D721Med (cell line): ENCODE results near the gene TTC28.

ENCODE experiments used
- DNase-seq: peaks from one replicate; pipeline ENCODE4 v3.0.0; 2011; ENCODE audit warnings: low spot score; ENCODE audit not compliant: insufficient read length
- FAIRE-seq: peaks from 2 replicates; lab custom pipeline; 2011; peaks lifted over from hg19 to GRCh38; lab: Jason Lieb, UNC
- TF ChIP-seq, protein P1 (sequence below): IDR thresholded peaks from 2 replicates; pipeline ENCODE4 v1.5.1; 2012; ENCODE audit warnings: mild to moderate bottlenecking, control low read depth; ENCODE audit not compliant: insufficient read depth; ENCODE audit errors: missing control alignments

The TTC28 gene

GRCh38 chr22:28029201-28029948 lies 650.3 kb downstream of the TTC28 start:
- FAIRE-seq = no peak
- DNase-seq = no peak

GRCh38 chr22:28027453-28028448 lies 651.9 kb downstream of the TTC28 start:
- TF ChIP-seq, protein P1, sequence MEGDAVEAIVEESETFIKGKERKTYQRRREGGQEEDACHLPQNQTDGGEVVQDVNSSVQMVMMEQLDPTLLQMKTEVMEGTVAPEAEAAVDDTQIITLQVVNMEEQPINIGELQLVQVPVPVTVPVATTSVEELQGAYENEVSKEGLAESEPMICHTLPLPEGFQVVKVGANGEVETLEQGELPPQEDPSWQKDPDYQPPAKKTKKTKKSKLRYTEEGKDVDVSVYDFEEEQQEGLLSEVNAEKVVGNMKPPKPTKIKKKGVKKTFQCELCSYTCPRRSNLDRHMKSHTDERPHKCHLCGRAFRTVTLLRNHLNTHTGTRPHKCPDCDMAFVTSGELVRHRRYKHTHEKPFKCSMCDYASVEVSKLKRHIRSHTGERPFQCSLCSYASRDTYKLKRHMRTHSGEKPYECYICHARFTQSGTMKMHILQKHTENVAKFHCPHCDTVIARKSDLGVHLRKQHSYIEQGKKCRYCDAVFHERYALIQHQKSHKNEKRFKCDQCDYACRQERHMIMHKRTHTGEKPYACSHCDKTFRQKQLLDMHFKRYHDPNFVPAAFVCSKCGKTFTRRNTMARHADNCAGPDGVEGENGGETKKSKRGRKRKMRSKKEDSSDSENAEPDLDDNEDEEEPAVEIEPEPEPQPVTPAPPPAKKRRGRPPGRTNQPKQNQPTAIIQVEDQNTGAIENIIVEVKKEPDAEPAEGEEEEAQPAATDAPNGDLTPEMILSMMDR = no peak
- no peak for DNase-seq
- no peak for FAIRE-seq

More at GRCh38 chr22:28029201-28029948, 650.3 kb downstream of the TTC28 start:
- TF ChIP-seq, protein P1 = no peak

- TF ChIP-seq, protein P1 = no peak
- DNase-seq (no peak), FAIRE-seq (no peak)
Observed at GRCh38 chr22:28025866-28026575, 653.6 kb downstream of the TTC28 start.

GRCh38 chr22:28025333-28025732 lies 654.3 kb downstream of the TTC28 start:
- DNase-seq (no peak), FAIRE-seq (no peak)
- TF ChIP-seq, protein P1 = no peak

DNA sequence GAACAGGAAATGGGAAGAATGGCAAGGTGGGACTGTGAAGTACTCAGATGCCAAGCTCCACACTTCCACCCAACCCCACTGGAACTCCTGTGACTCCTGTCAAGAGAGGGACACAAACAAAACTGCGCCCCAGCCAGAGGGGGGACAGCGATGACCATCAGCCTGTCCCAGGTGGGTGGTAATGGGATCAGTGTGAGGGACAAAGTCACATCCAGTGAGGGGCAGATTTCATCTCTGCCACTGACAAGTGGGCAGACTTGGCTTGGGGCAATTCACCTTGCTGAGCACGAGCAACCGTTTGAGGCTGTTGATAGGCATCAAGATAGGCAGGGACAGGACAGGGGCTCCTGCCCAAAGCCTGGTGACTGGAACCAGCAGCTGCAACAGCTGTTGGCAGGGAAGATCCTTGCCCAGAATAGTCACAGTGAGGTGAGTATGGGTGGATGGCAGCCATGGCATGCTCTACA lies 655.2 kb downstream of the TTC28 start:
- TF ChIP-seq, protein P1 = no peak
- no peak for FAIRE-seq

DNA sequence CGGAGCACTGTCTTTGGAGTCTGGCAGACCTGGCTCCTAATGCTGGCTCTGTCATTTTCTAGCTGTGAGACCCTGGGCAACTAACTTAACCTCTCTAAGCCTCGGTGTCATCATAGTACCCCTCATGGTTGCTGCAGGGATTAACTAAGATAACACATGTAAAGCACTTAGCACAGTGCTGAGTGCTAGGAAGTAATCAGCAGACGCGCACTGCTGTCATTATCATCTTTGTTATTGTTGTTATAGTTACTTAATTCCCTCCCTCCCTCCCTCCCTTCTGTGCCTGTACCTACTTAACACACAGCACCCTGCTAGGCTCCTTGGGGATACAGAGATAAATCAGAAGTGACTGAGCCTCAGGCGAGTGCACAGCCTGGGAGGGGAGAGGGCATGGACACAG lies 655.9 kb downstream of the TTC28 start:
- TF ChIP-seq, protein P1 = no peak
- DNase-seq = no peak
- FAIRE-seq = no peak

More for the DNA sequence above, 655.2 kb downstream of the TTC28 start:
- no peak for DNase-seq
